Kidney (tissue), 14 donors: Measurements from ENCODE around the gene BTF3L4. TPM values are rescaled to one million over a fixed set of nuclear protein-coding genes. Genes with fewer than 3 reads are reported as not detected.
A peak's percentile ranks its signal among the peaks of the same experiment; 100 is the strongest.

ENCODE experiments used
- DNase-seq, 5 donors: peaks; one replicate each; pipeline ENCODE4 v3.0.0-alpha.2; 2013 to 2020
- FAIRE-seq: peaks from 2 replicates; lab custom pipeline; 2012; peaks lifted over from hg19 to GRCh38; lab: Jason Lieb, UNC
- H3K27ac ChIP-seq, 2 donors: one replicate each; pipeline ENCODE4 v1.7.0; 2013; ENCODE audit warnings: low read depth in 2 of 2, low read length in 2 of 2, inconsistent platforms in 1 of 2
- H3K27me3 ChIP-seq: one replicate; pipeline ENCODE4 v1.7.1; 2013; ENCODE audit warnings: low read length, inconsistent platforms; ENCODE audit not compliant: control insufficient read depth, insufficient read depth
- H3K36me3 ChIP-seq, 3 donors: one replicate each; pipeline versions ENCODE4 v1.7.0 to v1.7.1; 2013; ENCODE audit warnings: low read length in 3 of 3, control low read depth in 1 of 3, inconsistent platforms in 1 of 3; ENCODE audit not compliant: insufficient read depth in 3 of 3, control insufficient read depth in 2 of 3
- H3K4me1 ChIP-seq, 3 donors: one replicate each; pipeline versions ENCODE4 v1.7.0 to v1.7.1; 2013; ENCODE audit warnings: low read length in 3 of 3, inconsistent platforms in 1 of 3, low read depth in 1 of 3; ENCODE audit not compliant: control insufficient read depth in 2 of 3, insufficient read depth in 2 of 3
- H3K4me3 ChIP-seq, 3 donors: one replicate each; pipeline versions ENCODE4 v1.7.0 to v1.8.1; 2013; ENCODE audit warnings: low read length in 3 of 3, control low read depth in 1 of 3, inconsistent platforms in 1 of 3
- H3K9ac ChIP-seq, 3 donors: one replicate each; pipeline versions ENCODE4 v1.7.0 to v1.7.1; 2013; ENCODE audit warnings: low read length in 3 of 3, control low read depth in 1 of 3, inconsistent platforms in 1 of 3
- H3K9me3 ChIP-seq, 3 donors: one replicate each; pipeline versions ENCODE4 v1.7.0 to v1.7.1; 2013; ENCODE audit warnings: low read length in 3 of 3, control low read depth in 1 of 3, inconsistent platforms in 1 of 3; ENCODE audit not compliant: control insufficient read depth in 2 of 3, insufficient read depth in 1 of 3
- CTCF ChIP-seq: IDR thresholded peaks from 3 replicates; pipeline ENCODE4 v1.5.1; 2012; ENCODE audit warnings: mild to moderate bottlenecking, moderate library complexity, borderline replicate concordance; ENCODE audit not compliant: insufficient read depth; ENCODE audit errors: extremely low read depth
- intact Hi-C: fragments of 100-400 bp; cut with DNase I; formaldehyde crosslinking; loops from one replicate; pipeline ENCODE4 v1.11.1; 2022
- polyA plus RNA-seq: library from polyadenylated mRNA; stranded (reverse); fragments of 350-450 nt; fragmentation: Illumina TruSeq; extraction: RNeasy Lipid Tissue Mini Kit (QIAGEN cat#74804); gene quantifications from one replicate; pipeline ENCODE4 v1.2.3, GENCODE V29; 2014; ENCODE audit warnings: low read depth, low replicate concordance; ENCODE audit not compliant: insufficient read depth
- total RNA-seq: library from RNA; stranded (reverse); fragmentation: NEBNext Ultra II Directional; extraction: Animal tissue kit (Norgen Biotek cat#: 25700); gene quantifications from one replicate; pipeline ENCODE4 v1.2.1, GENCODE V29; 2021
- donor health status: control.
- donor health status: control.
- donor health status: control.
- donor health status: control.
- donor health status: control.
- donor health status: DM: yes; HTN: yes; CAD: no.
- donor health status: Normal renal cell carcinoma (clear cell type).

Gene BTF3L4
- total and polyA plus RNA-seq, 2 donors from 2014 or later = 41.5 to 45.3 TPM

GRCh38 chr1:52111492-52111891 lies 55.4 kb downstream of the BTF3L4 start:
- no peak overlapping the region for H3K4me3 ChIP-seq
- no peaks in the 10 kb centered on the region for H3K27me3 ChIP-seq
- no peaks in the 10 kb centered on the region for H3K9me3 ChIP-seq
- no peaks in the 10 kb centered on the region for H3K4me1 ChIP-seq
- FAIRE-seq = no peak
- H3K9ac ChIP-seq = no peak overlapping the region
- intact Hi-C loops = no loop called here
- H3K36me3 ChIP-seq = no peaks in the 10 kb centered on the region
- H3K27ac ChIP-seq = no peak overlapping the region
- no peak for TF ChIP-seq CTCF
- DNase-seq = no peak

DNA sequence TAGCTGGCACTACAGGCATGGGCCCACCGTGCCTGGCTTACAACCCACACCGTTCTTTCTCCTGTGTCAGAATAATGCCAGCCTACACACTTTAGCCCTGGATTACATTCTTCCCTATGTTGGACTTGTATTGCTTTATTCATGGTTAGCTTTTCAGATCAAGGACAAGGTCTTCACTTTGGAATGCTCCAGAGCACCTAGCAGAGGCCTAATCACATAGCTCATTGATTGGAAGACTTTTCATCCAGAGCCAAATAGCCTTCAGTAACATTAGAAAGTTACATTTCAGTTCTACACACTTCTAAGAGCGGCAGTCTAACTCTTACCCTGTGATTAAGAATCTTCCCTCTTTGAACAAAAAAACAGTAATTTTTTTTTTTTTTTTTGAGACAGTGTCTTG lies 56.4 kb downstream of the BTF3L4 start:
- Histone ChIP-seq H3K9me3 (no peaks in the 10 kb centered on the region), H3K27me3 (no peaks in the 10 kb centered on the region), H3K9ac (no peak overlapping the region), H3K27ac (no peak overlapping the region), H3K4me1 (no peaks in the 10 kb centered on the region), H3K4me3 (no peak overlapping the region), H3K36me3 (no peaks in the 10 kb centered on the region)
- no peak for DNase-seq
- no peak for TF ChIP-seq CTCF
- FAIRE-seq = no peak
- intact Hi-C loops = no loop called here

- H3K27ac ChIP-seq = no peak overlapping the region
- H3K36me3 ChIP-seq = no peaks in the 10 kb centered on the region
- FAIRE-seq (no peak), DNase-seq (peak in 2 of 5 donors; percentile 10 to 16)
- H3K4me3 ChIP-seq = no peak overlapping the region
- no peaks in the 10 kb centered on the region for H3K9me3 ChIP-seq
- no peaks in the 10 kb centered on the region for H3K27me3 ChIP-seq
- H3K4me1 ChIP-seq = no peaks in the 10 kb centered on the region
- intact Hi-C loops = no loop called here
- TF ChIP-seq CTCF = no peak
- H3K9ac ChIP-seq = no peak overlapping the region
Measured at GRCh38 chr1:52119301-52120079, 63.4 kb downstream of the BTF3L4 start.

GRCh38 chr1:52122384-52122783 lies 66.3 kb downstream of the BTF3L4 start:
- H3K27ac ChIP-seq = no peak overlapping the region
- H3K9ac ChIP-seq = no peak overlapping the region
- FAIRE-seq (no peak), DNase-seq (no peak)
- no peaks in the 10 kb centered on the region for H3K4me1 ChIP-seq
- no peaks in the 10 kb centered on the region for H3K9me3 ChIP-seq
- no peaks in the 10 kb centered on the region for H3K36me3 ChIP-seq
- H3K4me3 ChIP-seq = no peak overlapping the region
- intact Hi-C loops = no loop called here
- H3K27me3 ChIP-seq = no peaks in the 10 kb centered on the region
- TF ChIP-seq CTCF = no peak
